SK-N-SH (cell line): ENCODE results near the gene NOTUM. TPM values are rescaled to one million over a fixed set of nuclear protein-coding genes. Genes with fewer than 3 reads are reported as not detected.
A peak's percentile ranks its signal among the peaks of the same experiment; 100 is the strongest.

Experiments used
- CTCF ChIA-PET: fragments of 300-600, 350-600 bp; formaldehyde crosslinking; extraction: SDS; loops from one replicate; lab custom pipeline; 2021; lab: Yijun Ruan, JAX
- POLR2A ChIA-PET: fragments of 350-600 bp; sonication (Branson Sonifier 250); formaldehyde crosslinking; extraction: SDS; loops from one replicate; lab custom pipeline; 2020; ENCODE audit warnings: antibody characterized with exemption, inconsistent platforms; lab: Yijun Ruan, JAX
- DNase-seq: peaks from one replicate; pipeline ENCODE4 v3.0.0; 2012
- H2AFZ ChIP-seq: fragments of 200-600 bp; sonication (generic); 2 replicates; pipeline ENCODE4 v1.8.1; 2016; ENCODE audit warnings: antibody characterized with exemption, mild to moderate bottlenecking, low read depth
- H3F3A ChIP-seq: fragments of 200-600 bp; sonication (generic); replicated peaks from 2 replicates; pipeline ENCODE3; 2016; ENCODE audit warnings: antibody characterized with exemption, mild to moderate bottlenecking; ENCODE audit not compliant: insufficient read depth
- H3K27ac ChIP-seq, 2 experiments: fragments of 200-500 bp in 1 of 2; fragments of 200-600 bp in 1 of 2; sonication (Bioruptor generic) in 1 of 2; sonication (generic), shearing (Covaris generic) in 1 of 2; 2 replicates each; pipeline versions ENCODE4 v1.5.1 to v1.6.1; 2014 to 2016; ENCODE audit warnings: low read depth in 2 of 2, inconsistent platforms in 1 of 2, low read length in 1 of 2, mild to moderate bottlenecking in 1 of 2, mixed read lengths in 1 of 2
- H3K27me3 ChIP-seq: fragments of 200-600 bp; sonication (generic), shearing (Covaris generic); 2 replicates; pipeline ENCODE4 v1.6.1; 2016; ENCODE audit warnings: mixed run types; ENCODE audit not compliant: insufficient read depth
- H3K36me3 ChIP-seq, 2 experiments: fragments of 200-500 bp in 1 of 2; fragments of 200-600 bp in 1 of 2; sonication (Bioruptor generic) in 1 of 2; sonication (generic) in 1 of 2; replicated peaks in 1 of 2; 2 replicates each; pipeline versions ENCODE3 to v1.5.1; 2014 to 2016; ENCODE audit warnings: low read length in 1 of 2, mild to moderate bottlenecking in 1 of 2; ENCODE audit not compliant: insufficient read depth in 2 of 2, control insufficient read depth in 1 of 2
- H3K4me1 ChIP-seq, 2 experiments: fragments of 200-500 bp in 1 of 2; fragments of 200-600 bp in 1 of 2; sonication (Bioruptor generic) in 1 of 2; sonication (generic), shearing (Covaris generic) in 1 of 2; 2 replicates each; pipeline versions ENCODE4 v1.5.1 to v1.6.1; 2014 to 2016; ENCODE audit warnings: low read depth in 1 of 2, low read length in 1 of 2, mixed run types in 1 of 2; ENCODE audit not compliant: insufficient read depth in 2 of 2, control insufficient read depth in 1 of 2
- H3K4me2 ChIP-seq: fragments of 200-600 bp; sonication (generic), shearing (Covaris generic); 2 replicates; pipeline ENCODE4 v1.6.1; 2017; ENCODE audit warnings: mixed run types
- H3K4me3 ChIP-seq, 2 experiments: fragments of 200-500 bp in 1 of 2; fragments of 200-600 bp in 1 of 2; sonication (Bioruptor generic) in 1 of 2; sonication (generic), shearing (Covaris generic) in 1 of 2; 2 replicates each; pipeline versions ENCODE4 v1.5.1 to v1.8.1; 2014 to 2016; ENCODE audit warnings: low read depth in 2 of 2, inconsistent platforms in 1 of 2, low read length in 1 of 2, mild to moderate bottlenecking in 1 of 2, mixed read lengths in 1 of 2, moderate library complexity in 1 of 2
- H3K79me2 ChIP-seq: fragments of 200-600 bp; sonication (generic); 2 replicates; pipeline ENCODE4 v1.8.1; 2017; ENCODE audit warnings: mild to moderate bottlenecking; ENCODE audit not compliant: insufficient read depth
- H3K9ac ChIP-seq: fragments of 200-600 bp; sonication (generic); 2 replicates; pipeline ENCODE4 v1.6.1; 2017; ENCODE audit warnings: mixed run types
- H3K9me2 ChIP-seq: fragments of 200-600 bp; sonication (generic); 2 replicates; pipeline ENCODE4 v1.6.1; 2017; ENCODE audit warnings: mixed run types
- H3K9me3 ChIP-seq: fragments of 200-600 bp; sonication (generic); 2 replicates; pipeline ENCODE4 v1.6.1; 2017; ENCODE audit warnings: mixed run types, mild to moderate bottlenecking, moderate library complexity
- H4K20me1 ChIP-seq: fragments of 200-600 bp; sonication (generic); 2 replicates; pipeline ENCODE4 v1.6.1; 2017; ENCODE audit warnings: mild to moderate bottlenecking, mixed run types; ENCODE audit not compliant: insufficient read depth
- FOXM1 ChIP-seq: IDR thresholded peaks from 2 replicates; pipeline ENCODE4 v1.4.0; 2012; ENCODE audit warnings: low read depth, mild to moderate bottlenecking
- GABPA ChIP-seq: IDR thresholded peaks from 2 replicates; pipeline ENCODE4 v1.4.0; 2012; ENCODE audit warnings: low read depth, mild to moderate bottlenecking
- GATA2 ChIP-seq: sonication (generic); formaldehyde crosslinking; IDR thresholded peaks from 2 replicates; pipeline ENCODE4 v1.5.0; 2020; ENCODE audit warnings: mild to moderate bottlenecking, missing genetic modification reagents
- JUND ChIP-seq: IDR thresholded peaks from 2 replicates; pipeline ENCODE4 v1.4.0; 2012
- MXI1 ChIP-seq: IDR thresholded peaks from 2 replicates; pipeline ENCODE4 v1.6.1; 2012; ENCODE audit warnings: mild to moderate bottlenecking, low read depth, low read length, improper control_type of control experiment
- NFIC ChIP-seq: IDR thresholded peaks from 2 replicates; pipeline ENCODE4 v1.4.0; 2012; ENCODE audit warnings: borderline replicate concordance
- POLR2AphosphoS5 ChIP-seq: IDR thresholded peaks from 2 replicates; pipeline ENCODE4 v1.6.1; 2012; ENCODE audit warnings: low read depth, low read length
- RCOR1 ChIP-seq: fragments of 150-350 bp; IDR thresholded peaks from 2 replicates; pipeline ENCODE4 v1.6.1; 2017; ENCODE audit warnings: antibody characterized with exemption, low read length
- RXRA ChIP-seq: IDR thresholded peaks from 2 replicates; pipeline ENCODE4 v1.4.0; 2012; ENCODE audit warnings: low read depth, mild to moderate bottlenecking, borderline replicate concordance
- SIN3A ChIP-seq: IDR thresholded peaks from 2 replicates; pipeline ENCODE4 v1.6.1; 2012; ENCODE audit warnings: low read depth, mild to moderate bottlenecking, low read length, moderate library complexity, borderline replicate concordance
- TAF1 ChIP-seq: IDR thresholded peaks from 2 replicates; pipeline ENCODE4 v1.6.1; 2012; ENCODE audit warnings: low read depth, mild to moderate bottlenecking, low read length, moderate library complexity, borderline replicate concordance
- YY1 ChIP-seq: IDR thresholded peaks from 2 replicates; pipeline ENCODE4 v1.4.0; 2012; ENCODE audit warnings: low read depth, mild to moderate bottlenecking
- WGBS: methylation state at CpG from one replicate; pipeline ENCODE4 v1.1.6; 2017; ENCODE audit warnings: low lambda C conversion rate; 5-methylcytosine and 5-hydroxymethylcytosine counted together
- polyA plus RNA-seq, 3 experiments: library from polyadenylated mRNA; depleted of rRNA; stranded (reverse); fragments of >200 nt; gene quantifications; 2 replicates each; pipeline ENCODE4 v1.2.3, GENCODE V29; 2012
- TF ChIP-seq, protein P1 (sequence below): IDR thresholded peaks from 2 replicates; pipeline ENCODE4 v1.4.0; 2012; ENCODE audit warnings: low read depth, borderline replicate concordance
- TF ChIP-seq, protein P2 (sequence below): IDR thresholded peaks from 2 replicates; pipeline ENCODE4 v1.4.0; 2012; ENCODE audit warnings: low read depth, borderline replicate concordance
- TF ChIP-seq, protein P3 (sequence below): fragments of 200-600 bp; sonication (generic); IDR thresholded peaks from 2 replicates; pipeline ENCODE4 v1.6.1; 2017; ENCODE audit warnings: antibody characterized with exemption, mild to moderate bottlenecking, moderate library complexity

Gene NOTUM
- polyA plus RNA-seq, 1 of the 3 experiments (the other 2 are of a cell fraction), result 0.33 TPM

DNA sequence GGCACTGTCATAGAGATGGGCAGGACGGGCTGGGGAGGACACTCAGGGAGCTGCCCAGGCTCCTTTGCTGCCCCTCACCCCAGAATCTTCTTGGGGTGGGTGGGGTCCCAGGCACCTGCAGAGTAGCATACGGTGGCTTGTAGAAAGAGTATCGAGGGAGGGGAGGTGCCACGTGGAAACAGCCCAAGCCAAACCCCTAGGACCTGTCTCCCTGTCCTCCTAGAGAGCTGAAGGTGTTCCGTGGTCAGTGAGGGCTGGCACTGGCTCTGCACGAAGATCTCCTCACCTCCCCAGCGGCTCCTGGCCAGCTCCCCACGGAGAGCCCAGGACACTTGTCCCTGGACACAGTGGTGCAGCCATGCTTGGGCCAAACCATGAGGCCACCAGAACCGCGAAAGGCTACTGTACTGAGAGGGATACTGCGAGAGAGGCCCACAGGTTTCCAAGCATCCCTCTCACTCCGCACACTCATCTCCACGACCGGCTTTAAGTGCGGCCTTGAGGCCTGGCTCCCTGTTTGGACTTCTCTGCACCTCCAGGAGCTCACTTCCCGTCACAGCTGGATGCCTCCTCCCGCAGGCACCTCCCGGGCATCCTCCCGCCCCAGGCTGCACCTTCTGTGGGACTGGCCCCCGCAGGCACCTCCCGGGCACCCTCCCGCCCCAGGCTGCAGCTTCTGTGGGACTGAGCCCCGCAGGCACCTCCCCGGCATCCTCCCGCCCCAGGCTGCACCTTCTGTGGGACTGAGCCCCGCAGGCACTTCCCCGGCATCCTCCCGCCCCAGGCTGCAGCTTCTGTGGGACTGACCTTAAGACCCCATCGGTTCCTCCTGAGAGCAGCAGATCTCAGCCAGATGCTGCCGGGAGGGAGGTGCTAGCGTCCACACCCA is 31.5 kb downstream of the NOTUM start (continued):
- TF ChIP-seq, protein P1, sequence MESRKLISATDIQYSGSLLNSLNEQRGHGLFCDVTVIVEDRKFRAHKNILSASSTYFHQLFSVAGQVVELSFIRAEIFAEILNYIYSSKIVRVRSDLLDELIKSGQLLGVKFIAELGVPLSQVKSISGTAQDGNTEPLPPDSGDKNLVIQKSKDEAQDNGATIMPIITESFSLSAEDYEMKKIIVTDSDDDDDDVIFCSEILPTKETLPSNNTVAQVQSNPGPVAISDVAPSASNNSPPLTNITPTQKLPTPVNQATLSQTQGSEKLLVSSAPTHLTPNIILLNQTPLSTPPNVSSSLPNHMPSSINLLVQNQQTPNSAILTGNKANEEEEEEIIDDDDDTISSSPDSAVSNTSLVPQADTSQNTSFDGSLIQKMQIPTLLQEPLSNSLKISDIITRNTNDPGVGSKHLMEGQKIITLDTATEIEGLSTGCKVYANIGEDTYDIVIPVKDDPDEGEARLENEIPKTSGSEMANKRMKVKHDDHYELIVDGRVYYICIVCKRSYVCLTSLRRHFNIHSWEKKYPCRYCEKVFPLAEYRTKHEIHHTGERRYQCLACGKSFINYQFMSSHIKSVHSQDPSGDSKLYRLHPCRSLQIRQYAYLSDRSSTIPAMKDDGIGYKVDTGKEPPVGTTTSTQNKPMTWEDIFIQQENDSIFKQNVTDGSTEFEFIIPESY, result no peak
- TF ChIP-seq, protein P2, sequence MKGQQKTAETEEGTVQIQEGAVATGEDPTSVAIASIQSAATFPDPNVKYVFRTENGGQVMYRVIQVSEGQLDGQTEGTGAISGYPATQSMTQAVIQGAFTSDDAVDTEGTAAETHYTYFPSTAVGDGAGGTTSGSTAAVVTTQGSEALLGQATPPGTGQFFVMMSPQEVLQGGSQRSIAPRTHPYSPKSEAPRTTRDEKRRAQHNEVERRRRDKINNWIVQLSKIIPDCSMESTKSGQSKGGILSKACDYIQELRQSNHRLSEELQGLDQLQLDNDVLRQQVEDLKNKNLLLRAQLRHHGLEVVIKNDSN, result no peak

DNA sequence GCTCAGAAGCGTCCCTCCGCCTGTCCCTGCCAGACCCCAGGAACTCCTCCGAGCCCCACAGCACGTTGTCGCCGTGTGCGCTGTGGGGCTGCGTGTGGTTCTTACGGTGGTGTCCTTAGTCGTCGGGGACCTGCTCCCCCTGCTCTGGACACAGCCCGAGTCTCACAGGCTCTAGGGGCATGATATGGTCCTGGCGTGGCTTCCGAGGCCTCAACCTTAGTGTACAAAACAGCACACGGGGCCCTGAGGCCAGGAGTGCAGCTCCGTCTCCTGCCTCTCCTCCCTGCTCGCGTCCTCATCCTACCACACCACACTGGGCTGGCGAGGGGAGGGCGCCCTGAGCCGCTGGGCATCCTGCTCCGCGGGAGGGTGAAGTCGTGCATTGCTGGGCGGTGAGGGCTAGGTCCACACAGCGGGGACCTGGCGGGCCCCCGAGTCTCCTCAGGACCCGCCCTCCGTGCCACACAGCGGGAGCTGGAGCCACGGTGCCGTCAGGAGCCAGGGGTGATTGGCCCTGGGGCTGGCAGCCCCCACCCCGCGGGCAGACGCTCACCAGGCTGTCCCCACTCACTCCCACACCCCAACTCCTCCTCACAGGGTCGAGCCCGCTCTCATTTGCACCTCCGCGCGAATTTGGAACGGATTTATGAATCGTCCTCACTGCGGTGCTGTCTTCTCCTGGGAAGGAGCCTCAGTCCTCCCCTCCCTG is 32.3 kb downstream of the NOTUM start:
- TF ChIP-seq FOXM1, result no peak
- no peak for TF ChIP-seq RCOR1
- TF ChIP-seq JUND, result no peak
- TF ChIP-seq, protein P3, sequence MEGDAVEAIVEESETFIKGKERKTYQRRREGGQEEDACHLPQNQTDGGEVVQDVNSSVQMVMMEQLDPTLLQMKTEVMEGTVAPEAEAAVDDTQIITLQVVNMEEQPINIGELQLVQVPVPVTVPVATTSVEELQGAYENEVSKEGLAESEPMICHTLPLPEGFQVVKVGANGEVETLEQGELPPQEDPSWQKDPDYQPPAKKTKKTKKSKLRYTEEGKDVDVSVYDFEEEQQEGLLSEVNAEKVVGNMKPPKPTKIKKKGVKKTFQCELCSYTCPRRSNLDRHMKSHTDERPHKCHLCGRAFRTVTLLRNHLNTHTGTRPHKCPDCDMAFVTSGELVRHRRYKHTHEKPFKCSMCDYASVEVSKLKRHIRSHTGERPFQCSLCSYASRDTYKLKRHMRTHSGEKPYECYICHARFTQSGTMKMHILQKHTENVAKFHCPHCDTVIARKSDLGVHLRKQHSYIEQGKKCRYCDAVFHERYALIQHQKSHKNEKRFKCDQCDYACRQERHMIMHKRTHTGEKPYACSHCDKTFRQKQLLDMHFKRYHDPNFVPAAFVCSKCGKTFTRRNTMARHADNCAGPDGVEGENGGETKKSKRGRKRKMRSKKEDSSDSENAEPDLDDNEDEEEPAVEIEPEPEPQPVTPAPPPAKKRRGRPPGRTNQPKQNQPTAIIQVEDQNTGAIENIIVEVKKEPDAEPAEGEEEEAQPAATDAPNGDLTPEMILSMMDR, result no peak
- TF ChIP-seq YY1, result no peak
- no peak for TF ChIP-seq GABPA
- no peak for TF ChIP-seq RXRA
- TF ChIP-seq GATA2 (CRISPR knock-in tag), result no peak
- TF ChIP-seq TAF1, result no peak
- TF ChIP-seq SIN3A, result no peak
- TF ChIP-seq MXI1, result no peak
- TF ChIP-seq NFIC, result no peak
- TF ChIP-seq POLR2AphosphoS5, result no peak
- H3K9me2 ChIP-seq, result no peaks in the 10 kb centered on the region
- WGBS, result 57% methylated on average over 28 of the region's 44 CpGs
- ChIA-PET CTCF (interaction anchor here (0.7 to 11.7 kb wide), 21 partner anchors 8 to 1654 kb away, joined by 3 to 107 read pairs (median 6); partner anchors contain the start of genes ALYREF, ANAPC11, ARHGDIA and ASPSCR1), POLR2A (interaction anchor here (0.6 to 5.0 kb wide), 9 partner anchors 9 to 109 kb away, joined by 3 to 34 read pairs (median 4); partner anchors contain the start of genes ARHGDIA, CENPX, DCXR and LRRC45)
- no peaks in the 10 kb centered on the region for H3K27me3 ChIP-seq
- peak overlapping the region in 1 of 2 experiments; percentile 85; a peak in 3 of 4 replicates for H3K27ac ChIP-seq
- DNase-seq, result peak; percentile 80
- peak overlapping the region; percentile 92 for H3K4me3 ChIP-seq
- H3K36me3 ChIP-seq, result peaks cover 0 to 6% of the 10 kb centered on the region in 2 experiments
- H3K9ac ChIP-seq, result peak overlapping the region; percentile 70
- H3K4me2 ChIP-seq, result peak overlapping the region; percentile 100
- peaks cover 17% of the 10 kb centered on the region for H3F3A ChIP-seq
- H3K79me2 ChIP-seq, result peaks cover 35% of the 10 kb centered on the region
- H4K20me1 ChIP-seq, result peaks cover 36% of the 10 kb centered on the region
- no peaks in the 10 kb centered on the region for H3K9me3 ChIP-seq
- H2AFZ ChIP-seq, result peak overlapping the region; percentile 82
- peaks cover 18 to 30% of the 10 kb centered on the region in 2 experiments; a peak in 2 of 4 replicates for H3K4me1 ChIP-seq
